CD8-positive, alpha-beta memory T cell (primary cell): ENCODE results near the gene AHR. TPM values are rescaled to one million over a fixed set of nuclear protein-coding genes. Genes with fewer than 3 reads are reported as not detected.

ENCODE experiments used
- CTCF ChIA-PET: fragments of 350-600 bp; sonication (Branson Sonifier 250); formaldehyde crosslinking; loops from one replicate; lab custom pipeline; 2021; ENCODE audit warnings: antibody characterized with exemption; lab: Charles Lee
- POLR2A ChIA-PET: fragments of 350-600 bp; sonication (Branson Sonifier 250); formaldehyde crosslinking; loops from one replicate; lab custom pipeline; 2021; ENCODE audit warnings: antibody characterized with exemption; lab: Charles Lee
- DNase-seq, 5 donors: peaks; one replicate each; pipeline versions ENCODE4 v3.0.0 to v3.0.0-alpha.2; 2020 to 2022; ENCODE audit warnings: mixed read lengths in 1 of 5
- H3K27ac ChIP-seq: one replicate; pipeline ENCODE4 v1.7.0; 2013; ENCODE audit warnings: low read depth, mild to moderate bottlenecking, low read length, moderate library complexity
- H3K27me3 ChIP-seq: 2 replicates; pipeline ENCODE4 v1.7.0; 2013; ENCODE audit warnings: low read length, mild to moderate bottlenecking; ENCODE audit not compliant: insufficient read depth, poor library complexity, severe bottlenecking
- H3K36me3 ChIP-seq: 2 replicates; pipeline ENCODE4 v1.7.0; 2013; ENCODE audit warnings: mild to moderate bottlenecking, low read length, moderate library complexity; ENCODE audit not compliant: insufficient read depth
- H3K4me1 ChIP-seq: 2 replicates; pipeline ENCODE4 v1.7.0; 2013; ENCODE audit warnings: mild to moderate bottlenecking, low read length, moderate library complexity; ENCODE audit not compliant: insufficient read depth
- H3K4me3 ChIP-seq: 2 replicates; pipeline ENCODE4 v1.7.0; 2013; ENCODE audit warnings: mild to moderate bottlenecking, low read length
- H3K9me3 ChIP-seq: 2 replicates; pipeline ENCODE4 v1.7.0; 2013; ENCODE audit warnings: mild to moderate bottlenecking, low read length
- H3K27ac Mint-ChIP-seq, 8 donors: one replicate each; pipeline ENCODE4 v1.8.0; 2020 to 2021; ENCODE audit warnings: mixed read lengths in 8 of 8, mild to moderate bottlenecking in 6 of 8, inconsistent platforms in 3 of 8, moderate library complexity in 3 of 8
- H3K27me3 Mint-ChIP-seq, 2 donors: one replicate each; pipeline ENCODE4 v1.8.0; 2020 to 2021; ENCODE audit warnings: mixed read lengths in 2 of 2, mild to moderate bottlenecking in 1 of 2, moderate library complexity in 1 of 2
- H3K36me3 Mint-ChIP-seq, 3 donors: one replicate each; pipeline ENCODE4 v1.8.0; 2020 to 2021; ENCODE audit warnings: mixed read lengths in 3 of 3, inconsistent platforms in 1 of 3, mild to moderate bottlenecking in 1 of 3
- H3K4me1 Mint-ChIP-seq, 3 donors: one replicate each; pipeline ENCODE4 v1.8.0; 2020 to 2021; ENCODE audit warnings: mixed read lengths in 3 of 3, inconsistent platforms in 1 of 3, mild to moderate bottlenecking in 1 of 3
- H3K4me3 Mint-ChIP-seq, 7 donors: one replicate each; pipeline ENCODE4 v1.8.0; 2020 to 2021; ENCODE audit warnings: mixed read lengths in 7 of 7, mild to moderate bottlenecking in 6 of 7, moderate library complexity in 4 of 7, inconsistent platforms in 2 of 7
- H3K9me3 Mint-ChIP-seq, 5 donors: one replicate each; pipeline ENCODE4 v1.8.0; 2020 to 2022; ENCODE audit warnings: mixed read lengths in 5 of 5, mild to moderate bottlenecking in 3 of 5, moderate library complexity in 2 of 5, inconsistent platforms in 1 of 5
- polyA plus RNA-seq: library from polyadenylated mRNA; unstranded; fragments of 300-500 nt; fragmentation: Illumina TruSeq; gene quantifications from one replicate; pipeline ENCODE4 v1.2.3, GENCODE V29; 2021
- total RNA-seq, 2 experiments: library from RNA; stranded (reverse); gene quantifications; one replicate each; pipeline ENCODE4 v1.2.3, GENCODE V29; 2021

Gene AHR
- total and polyA plus RNA-seq, 3 experiments from 2014 or later: 7.3 to 54.6 (median 48.9) TPM

GRCh38 chr7:17313194-17313593 is 14.7 kb downstream of the AHR start:
- POLR2A ChIA-PET: no interaction called here
- Histone ChIP-seq H3K4me3 (no peak overlapping the region), H3K36me3 (no peaks in the 10 kb centered on the region), H3K4me1 (no peaks in the 10 kb centered on the region), H3K27me3 (no peaks in the 10 kb centered on the region), H3K9me3 (no peaks in the 10 kb centered on the region), H3K27ac (no peak overlapping the region)
- H3K4me3 Mint-ChIP-seq: no peak overlapping the region
- DNase-seq: no peak
- H3K4me1 Mint-ChIP-seq: peaks cover 8 to 31% (median 25%) of the 10 kb centered on the region in 3 donors
- no peaks in the 10 kb centered on the region for H3K9me3 Mint-ChIP-seq
- CTCF ChIA-PET: no interaction called here
- H3K27me3 Mint-ChIP-seq: no peaks in the 10 kb centered on the region
- peaks cover 16 to 57% (median 18%) of the 10 kb centered on the region in 3 donors for H3K36me3 Mint-ChIP-seq
- no peak overlapping the region for H3K27ac Mint-ChIP-seq

DNA sequence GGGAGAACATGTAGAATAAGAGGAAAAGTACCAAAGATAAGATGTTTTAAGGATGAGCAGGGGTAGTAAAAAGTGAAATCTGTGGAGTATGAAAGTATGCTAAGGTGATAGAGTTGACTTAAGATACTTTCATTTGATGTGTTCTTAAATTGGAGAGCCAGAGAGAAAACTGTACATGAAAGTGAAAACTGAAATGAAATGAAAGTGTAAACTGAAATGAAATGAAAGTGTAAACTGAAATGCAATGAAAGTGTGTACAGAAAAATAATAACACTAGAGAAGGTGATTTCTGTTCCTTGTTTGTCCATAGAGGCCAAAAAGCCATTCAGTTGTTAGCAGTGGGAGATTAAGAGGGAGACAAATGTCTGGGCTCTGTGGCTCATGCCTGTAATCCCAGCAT is 17.5 kb downstream of the AHR start:
- H3K27me3 Mint-ChIP-seq: no peaks in the 10 kb centered on the region
- peaks cover 12 to 54% (median 51%) of the 10 kb centered on the region in 3 donors for H3K4me1 Mint-ChIP-seq
- no peak for DNase-seq
- H3K36me3 Mint-ChIP-seq: peaks cover 20 to 51% (median 20%) of the 10 kb centered on the region in 3 donors
- Histone ChIP-seq H3K9me3 (no peaks in the 10 kb centered on the region), H3K27ac (no peak overlapping the region), H3K27me3 (no peaks in the 10 kb centered on the region), H3K4me3 (no peak overlapping the region), H3K36me3 (no peaks in the 10 kb centered on the region), H3K4me1 (no peaks in the 10 kb centered on the region)
- no peak overlapping the region for H3K27ac Mint-ChIP-seq
- CTCF ChIA-PET: interaction anchor here (1.8 kb wide), 1 partner anchor 8 kb away, joined by 4 read pairs; no protein-coding TSS in a partner anchor
- no peak overlapping the region for H3K4me3 Mint-ChIP-seq
- POLR2A ChIA-PET: no interaction called here
- H3K9me3 Mint-ChIP-seq: no peaks in the 10 kb centered on the region

GRCh38 chr7:17318146-17318545 is 19.7 kb downstream of the AHR start:
- ChIA-PET CTCF (no interaction called here), POLR2A (no interaction called here)

GRCh38 chr7:17319164-17320101 is 21.0 kb downstream of the AHR start:
- Mint-ChIP-seq H3K27me3 (no peaks in the 10 kb centered on the region), H3K4me1 (peaks cover 11 to 60% (median 56%) of the 10 kb centered on the region in 3 donors), H3K36me3 (peaks cover 13 to 44% (median 18%) of the 10 kb centered on the region in 3 donors), H3K4me3 (no peak overlapping the region), H3K9me3 (no peaks in the 10 kb centered on the region), H3K27ac (no peak overlapping the region)
- Histone ChIP-seq H3K4me3 (no peak overlapping the region), H3K27me3 (no peaks in the 10 kb centered on the region), H3K4me1 (no peaks in the 10 kb centered on the region), H3K27ac (no peak overlapping the region), H3K36me3 (no peaks in the 10 kb centered on the region), H3K9me3 (no peaks in the 10 kb centered on the region)
- POLR2A ChIA-PET: no interaction called here
- no peak for DNase-seq
- CTCF ChIA-PET: no interaction called here

More at GRCh38 chr7:17318146-17318545, 19.7 kb downstream of the AHR start:
- no peak overlapping the region for H3K4me3 ChIP-seq
- Mint-ChIP-seq H3K36me3 (peaks cover 13 to 42% (median 19%) of the 10 kb centered on the region in 3 donors), H3K4me1 (peaks cover 12 to 60% (median 58%) of the 10 kb centered on the region in 3 donors), H3K9me3 (no peaks in the 10 kb centered on the region), H3K27me3 (no peaks in the 10 kb centered on the region), H3K4me3 (no peak overlapping the region), H3K27ac (no peak overlapping the region)
- no peaks in the 10 kb centered on the region for H3K9me3 ChIP-seq
- no peaks in the 10 kb centered on the region for H3K36me3 ChIP-seq
- no peaks in the 10 kb centered on the region for H3K27me3 ChIP-seq
- H3K4me1 ChIP-seq: no peaks in the 10 kb centered on the region
- no peak for DNase-seq
- no peak overlapping the region for H3K27ac ChIP-seq

GRCh38 chr7:17320102-17320497 is 21.6 kb downstream of the AHR start:
- POLR2A ChIA-PET: no interaction called here

GRCh38 chr7:17320657-17321056 is 22.2 kb downstream of the AHR start:
- ChIA-PET CTCF (no interaction called here), POLR2A (no interaction called here)
- no peak overlapping the region for H3K4me3 Mint-ChIP-seq
- Histone ChIP-seq H3K4me1 (no peaks in the 10 kb centered on the region), H3K9me3 (no peaks in the 10 kb centered on the region), H3K27me3 (no peaks in the 10 kb centered on the region), H3K4me3 (no peak overlapping the region), H3K27ac (no peak overlapping the region), H3K36me3 (no peaks in the 10 kb centered on the region)
- peaks cover 13 to 64% (median 57%) of the 10 kb centered on the region in 3 donors for H3K4me1 Mint-ChIP-seq
- no peak overlapping the region for H3K27ac Mint-ChIP-seq
- no peaks in the 10 kb centered on the region for H3K9me3 Mint-ChIP-seq
- no peaks in the 10 kb centered on the region for H3K27me3 Mint-ChIP-seq
- H3K36me3 Mint-ChIP-seq: peaks cover 13 to 47% (median 24%) of the 10 kb centered on the region in 3 donors
- DNase-seq: no peak

More at GRCh38 chr7:17320102-17320497, 21.6 kb downstream of the AHR start:
- Mint-ChIP-seq H3K27me3 (no peaks in the 10 kb centered on the region), H3K9me3 (no peaks in the 10 kb centered on the region), H3K27ac (no peak overlapping the region), H3K4me3 (no peak overlapping the region), H3K4me1 (peaks cover 10 to 63% (median 55%) of the 10 kb centered on the region in 3 donors), H3K36me3 (peaks cover 13 to 44% (median 19%) of the 10 kb centered on the region in 3 donors)
- no peaks in the 10 kb centered on the region for H3K9me3 ChIP-seq
- H3K4me1 ChIP-seq: no peaks in the 10 kb centered on the region
- no peaks in the 10 kb centered on the region for H3K27me3 ChIP-seq
- no peaks in the 10 kb centered on the region for H3K36me3 ChIP-seq
- DNase-seq: no peak
- no peak overlapping the region for H3K27ac ChIP-seq
- no peak overlapping the region for H3K4me3 ChIP-seq
- CTCF ChIA-PET: no interaction called here

- no peaks in the 10 kb centered on the region for H3K9me3 Mint-ChIP-seq
- H3K4me1 Mint-ChIP-seq: peaks cover 7 to 44% (median 42%) of the 10 kb centered on the region in 3 donors
- POLR2A ChIA-PET: no interaction called here
- Histone ChIP-seq H3K4me1 (no peaks in the 10 kb centered on the region), H3K36me3 (no peaks in the 10 kb centered on the region), H3K27ac (no peak overlapping the region), H3K4me3 (no peak overlapping the region), H3K9me3 (no peaks in the 10 kb centered on the region), H3K27me3 (no peaks in the 10 kb centered on the region)
- H3K27ac Mint-ChIP-seq: no peak overlapping the region
- H3K27me3 Mint-ChIP-seq: no peaks in the 10 kb centered on the region
- peaks cover 0 to 51% (median 12%) of the 10 kb centered on the region in 3 donors for H3K36me3 Mint-ChIP-seq
- no peak overlapping the region for H3K4me3 Mint-ChIP-seq
- no peak for DNase-seq
- CTCF ChIA-PET: no interaction called here
Measured at GRCh38 chr7:17325364-17325763, 26.9 kb downstream of the AHR start.

DNA sequence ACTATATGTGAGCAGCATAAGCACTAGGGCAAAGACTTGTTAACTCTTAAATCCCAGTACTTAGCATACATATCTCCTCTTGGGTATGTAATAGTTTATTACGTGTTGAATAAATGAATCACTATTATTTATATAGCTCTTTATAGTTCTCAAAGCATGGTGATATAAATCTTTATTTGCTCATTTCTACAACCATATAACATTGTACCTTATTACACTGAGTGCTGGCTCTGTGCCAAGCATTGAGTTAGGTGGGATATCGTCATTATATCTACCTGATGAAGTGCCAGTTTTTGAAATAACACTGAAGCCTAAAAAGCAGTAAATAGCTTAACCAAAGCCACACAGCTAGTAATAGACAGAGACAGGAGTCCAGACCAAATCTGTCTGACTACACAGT is 27.9 kb downstream of the AHR start:
- H3K27me3 Mint-ChIP-seq: no peaks in the 10 kb centered on the region
- H3K9me3 Mint-ChIP-seq: no peaks in the 10 kb centered on the region
- POLR2A ChIA-PET: no interaction called here
- H3K9me3 ChIP-seq: no peaks in the 10 kb centered on the region
- H3K4me1 ChIP-seq: no peaks in the 10 kb centered on the region
- H3K4me3 Mint-ChIP-seq: no peak overlapping the region
- no peaks in the 10 kb centered on the region for H3K27me3 ChIP-seq
- no peak overlapping the region for H3K4me3 ChIP-seq
- peaks cover 4% of the 10 kb centered on the region for H3K36me3 ChIP-seq
- H3K27ac Mint-ChIP-seq: no peak overlapping the region
- peaks cover 0 to 59% (median 16%) of the 10 kb centered on the region in 3 donors for H3K36me3 Mint-ChIP-seq
- H3K4me1 Mint-ChIP-seq: peaks cover 7 to 35% (median 32%) of the 10 kb centered on the region in 3 donors
- H3K27ac ChIP-seq: no peak overlapping the region
- no peak for DNase-seq
- CTCF ChIA-PET: no interaction called here
